ENCODE data around the gene MARK3.

The MARK3 gene

GRCh38 chr14:103395244-103395643 is 10.0 kb downstream of the MARK3 start:
- no peak for DNase-seq (ENCODE audit: low read depth in 2 of 2)

GRCh38 chr14:103396463-103396862 is 11.2 kb downstream of the MARK3 start:
- no peak for DNase-seq (ENCODE audit: low read depth in 2 of 2)

- DNase-seq (ENCODE audit: low read depth in 2 of 2): no peak
Measured at GRCh38 chr14:103398427-103399195, 13.4 kb downstream of the MARK3 start.

GRCh38 chr14:103400537-103400936 is 15.3 kb downstream of the MARK3 start:
- no peak for DNase-seq (ENCODE audit: low read depth in 2 of 2)

GRCh38 chr14:103401223-103402214 is 16.3 kb downstream of the MARK3 start:
- DNase-seq (ENCODE audit: low read depth in 2 of 2): no peak

- DNase-seq (ENCODE audit: low read depth in 2 of 2): no peak
Measured at GRCh38 chr14:103402695-103403094, 17.5 kb downstream of the MARK3 start.

GRCh38 chr14:103404032-103404918 is 19.1 kb downstream of the MARK3 start:
- DNase-seq (ENCODE audit: low read depth in 2 of 2): no peak

GRCh38 chr14:103404920-103405319 is 19.7 kb downstream of the MARK3 start:
- no peak for DNase-seq (ENCODE audit: low read depth in 2 of 2)

- DNase-seq (ENCODE audit: low read depth in 2 of 2): no peak
Measured at GRCh38 chr14:103408491-103409155, 23.4 kb downstream of the MARK3 start.

GRCh38 chr14:103416916-103417315 is 31.7 kb downstream of the MARK3 start:
- DNase-seq (ENCODE audit: low read depth in 2 of 2): no peak

- DNase-seq (ENCODE audit: low read depth in 2 of 2): peak; percentile 60 to 61
Measured at GRCh38 chr14:103418481-103418818, 33.2 kb downstream of the MARK3 start.

GRCh38 chr14:103421556-103421955 is 36.3 kb downstream of the MARK3 start:
- no peak for DNase-seq (ENCODE audit: low read depth in 2 of 2)

GRCh38 chr14:103423050-103423461 is 37.8 kb downstream of the MARK3 start:
- peak; percentile 56 to 62 for DNase-seq (ENCODE audit: low read depth in 2 of 2)

GRCh38 chr14:103427485-103428443 is 42.5 kb downstream of the MARK3 start:
- DNase-seq (ENCODE audit: low read depth in 2 of 2): peak; percentile 72 to 73

GRCh38 chr14:103428723-103429556 is 43.7 kb downstream of the MARK3 start:
- DNase-seq (ENCODE audit: low read depth in 2 of 2): no peak

- DNase-seq (ENCODE audit: low read depth in 2 of 2): no peak
Measured at GRCh38 chr14:103430358-103430757, 45.1 kb downstream of the MARK3 start.

- DNase-seq (ENCODE audit: low read depth in 2 of 2): no peak
Measured at GRCh38 chr14:103432627-103433026, 47.4 kb downstream of the MARK3 start.

- no peak for DNase-seq (ENCODE audit: low read depth in 2 of 2)
Measured at GRCh38 chr14:103433916-103434563, 48.8 kb downstream of the MARK3 start.

Data from fibroblast of skin of left quadriceps (primary cell).